D341Med (cell line): ENCODE results near the gene GABARAP.
"Not testable (repeated sequence)": the region's sequence is repeated elsewhere in the genome, so short reads cannot be mapped to it uniquely, and the experiment has no call there.

Experiments used
- DNase-seq: peaks from one replicate; pipeline ENCODE4 v3.0.0; 2012; ENCODE audit warnings: low spot score

The GABARAP gene

GRCh38 chr17:7260651-7261378 lies 18.6 kb upstream of the GABARAP start:
- DNase-seq: no peak

GRCh38 chr17:7260151-7260550 lies 17.9 kb upstream of the GABARAP start:
- DNase-seq: no peak

- DNase-seq: no peak
These were observed 17.3 kb upstream of the GABARAP start for GRCh38 chr17:7259555-7259889.

GRCh38 chr17:7258731-7259554 lies 16.7 kb upstream of the GABARAP start:
- no peak for DNase-seq

- no peak for DNase-seq
These were observed 14.7 kb upstream of the GABARAP start for GRCh38 chr17:7256766-7257456.

GRCh38 chr17:7254511-7254910 lies 12.3 kb upstream of the GABARAP start:
- no peak for DNase-seq

GRCh38 chr17:7253082-7253481 lies 10.8 kb upstream of the GABARAP start:
- no peak for DNase-seq

GRCh38 chr17:7252176-7253043 lies 10.2 kb upstream of the GABARAP start, which contains the start of gene ELP5:
Gene ELP5, plus strand, starts transcription at chr17:7252215. Its CDS starts 336 bp downstream, at chr17:7252551.
- DNase-seq: peak; percentile 81

- DNase-seq: peak; percentile 87
These were observed 9.5 kb upstream of the GABARAP start, which contains the start of gene CTDNEP1 for GRCh38 chr17:7251661-7252175. Gene CTDNEP1, minus strand, starts transcription at chr17:7251734. Its CDS starts 438 bp downstream, at chr17:7251296.

- no peak for DNase-seq
These were observed 8.7 kb upstream of the GABARAP start for GRCh38 chr17:7250695-7251627.

- no peak for DNase-seq
These were observed 7.6 kb upstream of the GABARAP start for GRCh38 chr17:7249830-7250229.

- no peak for DNase-seq
These were observed 7.0 kb upstream of the GABARAP start for GRCh38 chr17:7249214-7249613.

- no peak for DNase-seq
These were observed 6.5 kb upstream of the GABARAP start for GRCh38 chr17:7248796-7249195.

- DNase-seq: no peak
These were observed 4.5 kb upstream of the GABARAP start for GRCh38 chr17:7246779-7247178.

GRCh38 chr17:7243838-7244237 lies 1.6 kb upstream of the GABARAP start:
- not testable (repeated sequence) for DNase-seq

GRCh38 chr17:7243453-7243729 lies 1.1 kb upstream of the GABARAP start:
- DNase-seq: no peak

- DNase-seq: peak; percentile 86
These were observed 636 bp upstream of the GABARAP start for GRCh38 chr17:7242717-7243452.

GRCh38 chr17:7241090-7241733 lies 1.0 kb downstream of the GABARAP start:
- no peak for DNase-seq

- DNase-seq: no peak
These were observed 1.9 kb downstream of the GABARAP start for GRCh38 chr17:7240375-7240774.
